ENCODE results near the gene GINS1. TPM values are rescaled to one million over a fixed set of nuclear protein-coding genes. Genes with fewer than 3 reads are reported as not detected.

Gene GINS1
- 1 to 10 TPM in 2 of 4 donors, under 1 TPM in 2; 0.81 to 9.5 (median 4.4) TPM for polyA plus RNA-seq
- long read RNA-seq, donor 1, partial matches to known transcripts: 0 of 1 reads
- long read RNA-seq, donor 1, other reads (novel, unspliced or antisense): 0 of 1 reads
- long read RNA-seq, donor 2: 0 reads
- long read RNA-seq, donor 3: 0 reads
- long read RNA-seq, donor 4: 0 reads
- long read RNA-seq, donor 5: 0 reads
- long read RNA-seq, donor 6, partial matches to known transcripts: 0 of 1 reads
- long read RNA-seq, donor 6, other reads (novel, unspliced or antisense): 0 of 1 reads
- long read RNA-seq, donor 7: 0 reads
- long read RNA-seq, donor 8: 0 reads
- long read RNA-seq, donor 9: 0 reads
- long read RNA-seq, donor 10: 0 reads

DNA sequence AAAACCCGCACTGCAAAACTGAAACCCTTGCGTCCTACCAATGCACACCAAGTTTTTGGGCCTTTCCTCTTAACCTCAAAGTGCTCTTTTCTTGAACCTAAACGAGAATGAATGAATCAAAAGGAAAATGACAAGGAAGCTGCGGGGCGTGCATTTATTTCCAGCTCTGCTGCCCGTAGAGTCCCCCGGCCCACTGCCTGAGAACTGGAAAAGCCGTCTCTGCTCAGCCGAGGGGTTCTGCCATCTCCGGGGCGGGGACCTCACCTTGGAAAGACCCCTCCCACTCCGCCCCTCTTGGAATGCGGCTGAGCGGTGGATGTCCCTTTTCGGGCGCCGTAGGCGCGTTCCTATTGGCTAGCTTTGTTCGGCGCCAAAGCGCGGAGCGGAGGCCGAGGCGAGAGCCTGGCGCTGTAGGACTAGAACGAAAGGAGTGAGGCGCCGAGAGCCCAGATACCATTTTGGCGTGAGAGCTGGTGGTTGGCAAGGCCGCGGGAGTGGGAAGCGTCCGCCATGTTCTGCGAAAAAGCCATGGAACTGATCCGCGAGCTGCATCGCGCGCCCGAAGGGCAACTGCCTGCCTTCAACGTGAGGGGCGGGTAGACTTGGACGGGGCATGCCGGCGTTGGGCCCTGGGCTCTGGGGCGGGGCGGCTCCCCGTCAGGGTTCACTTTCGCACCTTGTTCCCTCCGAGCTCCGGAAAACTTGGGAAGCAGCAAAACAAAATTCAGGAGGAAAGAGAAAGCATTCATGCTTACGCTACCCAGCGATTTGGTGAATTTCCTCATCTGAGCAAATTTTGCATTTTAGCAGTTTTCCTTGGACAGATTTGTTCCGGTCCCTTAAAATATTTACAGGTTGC, at the start of gene GINS1:
Gene GINS1 (plus strand): TSS at position 363 of the 859 bp plus-strand sequence. CDS start 148 bp downstream, at position 511.
- no peaks in the 10 kb centered on the region for H3K4me1 ChIP-seq (ENCODE audit: control insufficient read depth in 3 of 3, insufficient read depth in 2 of 3, low read depth in 1 of 3, low read length in 2 of 3)
- 0 to 1% (median 0%) methylated on average over 55 to 56 of the region's 56 CpGs for WGBS, 3 donors
- FAIRE-seq (no peak), DNase-seq (peak; percentile 82 to 94)
- peak within 1 kb of the TSS in 2 of 3 donors; percentile 30 to 59 for H3K27ac ChIP-seq (ENCODE audit: low read depth in 1 of 3, low read length in 2 of 3)
- no peaks in the 10 kb centered on the region for H3K36me3 ChIP-seq (ENCODE audit: control insufficient read depth in 3 of 3, insufficient read depth in 2 of 3, low read depth in 1 of 3, low read length in 3 of 3)
- H3K4me3 ChIP-seq (ENCODE audit: low read depth in 1 of 3, low read length in 3 of 3): peak within 1 kb of the TSS; percentile 36 to 66 (median 50)
- peaks cover 0 to 15% of the 10 kb centered on the region in 2 donors for H3K9me3 ChIP-seq (ENCODE audit: control insufficient read depth in 2 of 2, insufficient read depth in 1 of 2, low read depth in 1 of 2, low read length in 1 of 2)
- H3K27me3 ChIP-seq (ENCODE audit: control insufficient read depth in 3 of 3, insufficient read depth in 3 of 3, low read length in 3 of 3): no peaks in the 10 kb centered on the region

DNA sequence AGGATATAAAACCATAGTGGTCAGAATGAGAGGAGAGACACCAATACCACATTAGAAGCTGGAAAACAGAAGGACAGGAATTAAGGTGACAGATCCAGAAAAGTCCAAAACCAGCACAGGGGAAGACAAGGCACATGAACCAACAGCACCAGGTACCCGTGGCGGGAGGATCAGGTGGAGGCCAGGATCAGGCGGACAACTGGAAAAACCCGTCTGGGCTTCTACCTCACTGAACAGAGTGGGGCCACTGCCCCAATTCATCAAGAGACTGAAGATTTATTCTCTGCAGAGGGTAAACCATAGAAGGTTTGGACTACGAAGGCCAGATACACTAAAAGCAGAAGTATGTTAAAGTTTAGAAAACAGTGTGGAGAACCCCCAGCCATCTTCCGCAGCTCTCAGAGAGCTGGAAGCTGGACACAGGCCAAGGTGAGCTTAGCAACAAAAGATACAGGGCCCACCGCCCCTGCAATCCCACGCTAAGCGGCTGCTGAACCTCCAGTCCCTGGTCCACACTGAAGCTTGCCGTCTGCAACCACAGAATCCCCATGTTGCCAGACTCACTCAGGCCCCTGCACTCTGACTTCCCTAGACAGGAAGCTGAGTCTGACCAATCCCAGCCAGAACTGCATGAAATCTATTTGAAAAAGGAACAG, 46.7 kb upstream of the GINS1 start:
- no peaks in the 10 kb centered on the region for H3K36me3 ChIP-seq (ENCODE audit: control insufficient read depth in 3 of 3, insufficient read depth in 2 of 3, low read depth in 1 of 3, low read length in 3 of 3)
- H3K4me1 ChIP-seq (ENCODE audit: control insufficient read depth in 3 of 3, insufficient read depth in 2 of 3, low read depth in 1 of 3, low read length in 2 of 3): no peaks in the 10 kb centered on the region
- H3K4me3 ChIP-seq (ENCODE audit: low read depth in 1 of 3, low read length in 3 of 3): no peak overlapping the region
- DNase-seq (no peak), FAIRE-seq (no peak)
- no peaks in the 10 kb centered on the region for H3K27me3 ChIP-seq (ENCODE audit: control insufficient read depth in 3 of 3, insufficient read depth in 3 of 3, low read length in 3 of 3)
- no peaks in the 10 kb centered on the region for H3K9me3 ChIP-seq (ENCODE audit: control insufficient read depth in 2 of 2, insufficient read depth in 1 of 2, low read depth in 1 of 2, low read length in 1 of 2)
- WGBS, 3 donors: 65 to 85% (median 82%) methylated on average over 10 of the region's 10 CpGs
- H3K27ac ChIP-seq (ENCODE audit: low read depth in 1 of 3, low read length in 2 of 3): peak overlapping the region in 1 of 3 donors; percentile 14

DNA sequence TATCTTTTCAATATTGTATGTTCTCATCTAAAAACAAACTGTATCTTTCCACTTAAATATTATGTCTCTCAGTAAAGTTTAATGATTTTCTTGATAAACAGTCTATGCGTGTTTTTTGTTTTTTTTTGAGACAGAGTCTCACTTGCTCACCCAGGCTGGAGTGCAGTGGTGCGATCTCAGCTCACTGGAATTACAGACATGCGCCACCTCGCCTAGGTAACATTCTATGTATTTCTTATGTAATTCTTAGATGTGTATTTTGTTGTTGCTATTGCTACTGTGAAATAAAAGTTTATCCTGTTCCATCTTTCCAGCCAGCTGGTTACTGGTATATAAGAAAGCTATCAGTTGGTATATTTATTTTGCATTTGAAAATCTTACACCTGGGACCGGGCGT, 46.2 kb upstream of the GINS1 start:
- Histone ChIP-seq H3K4me3 (ENCODE audit: low read depth in 1 of 3, low read length in 3 of 3) (no peak overlapping the region), H3K36me3 (ENCODE audit: control insufficient read depth in 3 of 3, insufficient read depth in 2 of 3, low read depth in 1 of 3, low read length in 3 of 3) (no peaks in the 10 kb centered on the region), H3K27ac (ENCODE audit: low read depth in 1 of 3, low read length in 2 of 3) (no peak overlapping the region), H3K9me3 (ENCODE audit: control insufficient read depth in 2 of 2, insufficient read depth in 1 of 2, low read depth in 1 of 2, low read length in 1 of 2) (no peaks in the 10 kb centered on the region), H3K27me3 (ENCODE audit: control insufficient read depth in 3 of 3, insufficient read depth in 3 of 3, low read length in 3 of 3) (no peaks in the 10 kb centered on the region), H3K4me1 (ENCODE audit: control insufficient read depth in 3 of 3, insufficient read depth in 2 of 3, low read depth in 1 of 3, low read length in 2 of 3) (no peaks in the 10 kb centered on the region)
- no peak for DNase-seq
- no peak for FAIRE-seq
- WGBS, 3 donors: 90 to 94% (median 90%) methylated on average over 6 of the region's 6 CpGs

DNA sequence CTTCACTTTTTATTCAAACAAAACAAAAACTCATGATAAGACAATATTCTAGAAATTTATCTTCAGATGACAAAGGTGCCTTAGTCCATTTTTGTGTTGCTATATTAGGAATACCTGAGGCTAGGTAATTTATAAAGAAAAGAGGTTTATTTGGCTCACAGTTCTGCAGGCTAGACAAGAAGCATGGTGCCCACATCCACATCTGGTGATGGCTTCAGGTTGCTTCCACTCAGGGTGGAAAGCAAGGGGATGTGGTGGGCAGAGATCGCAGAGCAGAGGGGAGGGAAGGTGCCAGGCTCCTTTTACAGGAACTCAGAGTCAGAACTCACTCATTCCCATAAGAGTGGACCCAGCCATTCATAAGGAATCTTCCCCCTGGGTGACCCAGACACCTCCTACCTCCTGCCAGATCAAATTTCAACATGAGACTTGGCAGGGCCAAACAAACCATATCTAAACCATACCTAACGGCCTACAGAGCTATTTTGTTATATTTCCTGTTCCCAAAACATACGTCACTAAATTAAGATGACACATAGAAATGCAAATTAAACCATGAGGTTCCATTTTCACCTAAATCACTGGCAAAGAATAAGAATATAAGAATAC, 43.2 kb upstream of the GINS1 start:
- H3K36me3 ChIP-seq (ENCODE audit: control insufficient read depth in 3 of 3, insufficient read depth in 2 of 3, low read depth in 1 of 3, low read length in 3 of 3): peaks cover 0 to 2% (median 0%) of the 10 kb centered on the region in 3 donors
- H3K9me3 ChIP-seq (ENCODE audit: control insufficient read depth in 2 of 2, insufficient read depth in 1 of 2, low read depth in 1 of 2, low read length in 1 of 2): no peaks in the 10 kb centered on the region
- H3K27ac ChIP-seq (ENCODE audit: low read depth in 1 of 3, low read length in 2 of 3): no peak overlapping the region
- 81 to 82% (median 81%) methylated on average over 3 of the region's 3 CpGs for whole genome bisulfite sequencing, 3 donors
- no peak overlapping the region for H3K4me3 ChIP-seq (ENCODE audit: low read depth in 1 of 3, low read length in 3 of 3)
- no peak for FAIRE-seq
- H3K27me3 ChIP-seq (ENCODE audit: control insufficient read depth in 3 of 3, insufficient read depth in 3 of 3, low read length in 3 of 3): no peaks in the 10 kb centered on the region
- H3K4me1 ChIP-seq (ENCODE audit: control insufficient read depth in 3 of 3, insufficient read depth in 2 of 3, low read depth in 1 of 3, low read length in 2 of 3): no peaks in the 10 kb centered on the region
- DNase-seq: no peak

DNA sequence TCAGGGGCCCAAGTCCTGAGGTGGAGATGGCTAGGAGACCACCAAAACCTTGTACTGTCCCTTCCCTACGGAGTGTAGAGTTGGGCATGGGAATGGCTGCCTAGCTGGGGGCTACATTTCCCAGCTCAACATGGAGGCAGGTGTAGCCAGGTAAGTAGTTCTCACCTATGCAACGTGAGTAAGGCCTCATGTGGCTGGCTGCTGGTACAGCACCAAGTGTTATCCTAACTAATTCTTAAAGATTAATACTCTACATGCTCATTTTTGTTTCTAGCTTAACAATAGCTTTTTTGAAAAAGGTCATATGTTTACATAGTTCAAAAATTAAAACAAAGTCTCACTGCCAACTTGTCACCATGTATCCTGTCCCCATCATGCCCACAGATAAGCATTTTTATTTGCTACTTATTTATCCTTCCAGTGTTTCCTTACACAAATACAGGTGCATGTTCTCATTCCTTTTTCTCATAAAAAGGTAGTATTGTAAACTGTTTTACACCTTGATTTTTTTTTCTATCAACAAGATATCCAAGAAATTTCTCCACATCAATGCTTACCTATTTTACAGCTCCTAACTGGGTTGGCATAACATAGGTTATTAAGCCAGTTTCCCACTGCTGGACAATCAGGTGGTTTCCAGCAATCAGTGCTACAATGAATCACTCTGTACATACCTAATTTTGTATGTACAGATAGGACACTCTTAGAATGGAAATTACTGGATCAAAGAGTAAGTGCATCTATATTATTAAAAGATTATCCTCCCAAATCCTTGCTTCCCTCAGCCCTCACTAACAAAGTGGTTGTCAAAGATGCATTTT, 42.4 kb upstream of the GINS1 start:
- Histone ChIP-seq H3K9me3 (ENCODE audit: control insufficient read depth in 2 of 2, insufficient read depth in 1 of 2, low read depth in 1 of 2, low read length in 1 of 2) (no peaks in the 10 kb centered on the region), H3K4me3 (ENCODE audit: low read depth in 1 of 3, low read length in 3 of 3) (no peak overlapping the region), H3K36me3 (ENCODE audit: control insufficient read depth in 3 of 3, insufficient read depth in 2 of 3, low read depth in 1 of 3, low read length in 3 of 3) (peaks cover 0 to 2% (median 0%) of the 10 kb centered on the region in 3 donors), H3K4me1 (ENCODE audit: control insufficient read depth in 3 of 3, insufficient read depth in 2 of 3, low read depth in 1 of 3, low read length in 2 of 3) (no peaks in the 10 kb centered on the region), H3K27me3 (ENCODE audit: control insufficient read depth in 3 of 3, insufficient read depth in 3 of 3, low read length in 3 of 3) (no peaks in the 10 kb centered on the region), H3K27ac (ENCODE audit: low read depth in 1 of 3, low read length in 2 of 3) (no peak overlapping the region)
- 83 to 96% (median 89%) methylated on average over 2 of the region's 2 CpGs for WGBS, 3 donors
- DNase-seq: no peak
- FAIRE-seq: no peak

DNA sequence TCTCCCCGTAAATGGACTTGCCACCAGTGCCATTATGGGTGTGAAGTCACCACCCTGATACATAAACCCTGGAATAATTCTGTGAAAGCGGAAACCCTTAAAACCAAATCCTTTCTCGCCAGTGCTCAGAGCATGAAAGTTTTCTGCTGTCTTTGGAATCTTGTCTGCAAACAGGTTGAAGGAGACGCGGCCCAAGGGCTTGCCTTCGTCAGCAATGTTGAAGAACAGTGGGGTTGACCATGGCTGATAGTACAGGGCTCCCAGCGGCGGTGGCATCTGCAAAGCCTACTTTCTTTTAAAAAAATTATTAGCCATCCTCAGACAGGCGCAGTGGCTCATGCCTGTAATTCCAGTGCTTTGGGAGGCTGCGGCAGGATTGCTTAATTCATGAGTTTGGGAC, 38.9 kb upstream of the GINS1 start:
- no peak overlapping the region for H3K27ac ChIP-seq (ENCODE audit: low read depth in 1 of 3, low read length in 2 of 3)
- WGBS, 3 donors: 96 to 99% (median 98%) methylated on average over 10 of the region's 10 CpGs
- no peaks in the 10 kb centered on the region for H3K4me1 ChIP-seq (ENCODE audit: control insufficient read depth in 3 of 3, insufficient read depth in 2 of 3, low read depth in 1 of 3, low read length in 2 of 3)
- no peak for FAIRE-seq
- no peaks in the 10 kb centered on the region for H3K27me3 ChIP-seq (ENCODE audit: control insufficient read depth in 3 of 3, insufficient read depth in 3 of 3, low read length in 3 of 3)
- H3K4me3 ChIP-seq (ENCODE audit: low read depth in 1 of 3, low read length in 3 of 3): no peak overlapping the region
- H3K36me3 ChIP-seq (ENCODE audit: control insufficient read depth in 3 of 3, insufficient read depth in 2 of 3, low read depth in 1 of 3, low read length in 3 of 3): peaks cover 0 to 4% (median 0%) of the 10 kb centered on the region in 3 donors
- peaks cover 0 to 10% of the 10 kb centered on the region in 2 donors for H3K9me3 ChIP-seq (ENCODE audit: control insufficient read depth in 2 of 2, insufficient read depth in 1 of 2, low read depth in 1 of 2, low read length in 1 of 2)
- no peak for DNase-seq

DNA sequence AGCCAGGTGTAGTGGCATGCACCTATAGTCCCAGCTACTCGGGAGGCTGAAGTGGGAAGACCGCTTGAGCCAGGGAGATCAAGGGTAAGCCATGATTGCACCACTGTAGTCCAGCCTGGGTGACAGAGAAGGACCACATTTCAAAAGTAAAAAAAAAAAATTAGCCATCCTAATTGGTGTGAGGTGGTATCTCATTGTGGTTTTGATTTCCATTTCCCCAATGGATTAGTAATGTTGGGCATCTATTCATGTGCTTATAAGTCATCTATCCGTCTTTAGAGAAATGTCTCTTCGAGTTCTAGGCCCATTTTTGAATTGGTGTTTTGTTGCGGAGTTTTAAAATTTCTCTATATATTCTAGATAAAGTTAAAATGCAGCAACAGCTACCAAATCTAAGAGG, 38.5 kb upstream of the GINS1 start:
- Histone ChIP-seq H3K4me1 (ENCODE audit: control insufficient read depth in 3 of 3, insufficient read depth in 2 of 3, low read depth in 1 of 3, low read length in 2 of 3) (no peaks in the 10 kb centered on the region), H3K27me3 (ENCODE audit: control insufficient read depth in 3 of 3, insufficient read depth in 3 of 3, low read length in 3 of 3) (no peaks in the 10 kb centered on the region), H3K4me3 (ENCODE audit: low read depth in 1 of 3, low read length in 3 of 3) (no peak overlapping the region), H3K27ac (ENCODE audit: low read depth in 1 of 3, low read length in 2 of 3) (no peak overlapping the region), H3K9me3 (ENCODE audit: control insufficient read depth in 2 of 2, insufficient read depth in 1 of 2, low read depth in 1 of 2, low read length in 1 of 2) (peaks cover 0 to 10% of the 10 kb centered on the region in 2 donors), H3K36me3 (ENCODE audit: control insufficient read depth in 3 of 3, insufficient read depth in 2 of 3, low read depth in 1 of 3, low read length in 3 of 3) (peaks cover 0 to 4% (median 0%) of the 10 kb centered on the region in 3 donors)
- FAIRE-seq (no peak), DNase-seq (no peak)
- WGBS, 3 donors: 96 to 98% (median 97%) methylated on average over 5 of the region's 5 CpGs

Measured in small intestine (tissue), 16 donors.